HCEC 1CT (cell line): Measurements from ENCODE around the gene PTPRK.
A peak's percentile ranks its signal among the peaks of the same experiment; 100 is the strongest.

Source experiments
- DNase-seq: peaks from one replicate; pipeline ENCODE4 v3.0.0-alpha.2; 2017

Gene PTPRK

DNA sequence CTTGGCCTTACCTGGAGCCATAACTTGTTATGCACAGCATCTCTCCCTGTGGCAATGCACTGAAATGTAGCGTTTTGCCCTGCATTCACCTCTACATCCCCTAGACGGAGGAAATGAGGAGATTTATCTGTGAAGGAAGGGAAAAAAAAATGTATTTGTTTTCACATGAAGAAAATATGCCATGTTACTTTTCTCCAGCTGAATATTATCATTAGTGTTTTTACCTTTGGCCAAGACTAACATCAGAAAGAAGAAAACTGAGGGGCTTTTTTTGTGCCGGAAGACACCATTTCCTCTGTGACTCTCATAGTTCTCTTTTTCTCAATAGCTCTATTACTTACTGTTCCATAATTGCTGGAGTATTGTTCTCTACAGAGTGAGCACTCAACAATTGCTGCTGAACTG lies 280.4 kb downstream of the PTPRK start:
- DNase-seq: no peak

DNA sequence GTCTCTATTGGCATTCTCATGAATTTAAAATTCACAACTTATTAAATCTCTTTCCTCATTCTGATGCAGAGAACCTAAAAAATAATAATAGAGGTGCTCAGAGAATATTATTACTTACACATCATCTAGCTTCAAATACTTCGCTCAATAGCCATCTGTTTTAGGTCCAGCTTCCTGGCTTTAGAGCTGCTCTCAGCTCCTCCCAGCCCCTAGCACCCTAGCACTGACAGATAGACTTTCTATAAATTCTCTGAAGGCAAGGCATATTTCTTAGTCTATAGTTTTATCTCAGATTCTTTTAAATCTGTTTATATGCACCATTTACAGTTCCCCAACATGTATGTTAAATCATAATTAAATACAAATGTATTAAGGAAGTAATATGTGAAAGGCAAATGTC lies 281.3 kb downstream of the PTPRK start:
- DNase-seq: no peak

DNA sequence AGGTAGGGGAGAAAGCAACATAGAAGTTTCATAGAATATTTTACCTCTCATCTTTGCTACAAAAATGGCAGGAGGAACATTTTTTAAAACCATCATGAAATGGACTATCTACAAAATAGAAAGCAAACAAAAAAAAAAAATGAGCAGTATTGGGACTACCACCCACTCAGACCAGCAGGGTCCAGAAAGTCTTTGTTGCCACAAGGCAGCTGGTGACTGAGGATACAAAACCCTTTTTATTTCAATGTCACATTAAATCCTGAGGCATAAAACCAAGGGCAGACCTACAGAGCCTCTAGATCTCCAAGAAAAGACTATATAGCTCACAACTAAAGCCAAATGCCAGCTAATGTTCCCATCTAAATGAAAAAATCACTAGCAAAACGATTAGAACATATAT lies 282.2 kb downstream of the PTPRK start:
- no peak for DNase-seq

- DNase-seq: peak; percentile 20
These were observed 284.8 kb downstream of the PTPRK start for GRCh38 chr6:128235556-128235955.

DNA sequence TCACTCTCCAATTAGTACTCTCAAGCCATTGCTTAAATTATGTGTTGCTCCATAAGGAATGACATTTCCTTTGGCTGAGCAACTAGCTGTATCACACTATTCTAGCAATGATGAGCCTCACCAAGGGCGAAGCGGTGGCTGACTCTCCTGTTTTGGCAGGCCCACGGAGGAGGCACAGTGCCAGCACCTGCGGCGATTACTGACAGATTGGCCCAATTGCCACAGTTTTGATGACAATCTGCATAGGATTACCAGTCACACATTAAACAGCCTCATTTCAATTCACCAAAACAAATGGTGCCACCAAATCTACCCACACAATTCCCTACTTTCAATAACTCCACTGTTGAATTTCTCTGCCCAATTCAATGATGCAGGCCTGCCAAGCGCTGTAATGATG lies 286.9 kb downstream of the PTPRK start:
- DNase-seq: no peak

GRCh38 chr6:128230267-128230989 lies 290.0 kb downstream of the PTPRK start:
- DNase-seq: no peak

DNA sequence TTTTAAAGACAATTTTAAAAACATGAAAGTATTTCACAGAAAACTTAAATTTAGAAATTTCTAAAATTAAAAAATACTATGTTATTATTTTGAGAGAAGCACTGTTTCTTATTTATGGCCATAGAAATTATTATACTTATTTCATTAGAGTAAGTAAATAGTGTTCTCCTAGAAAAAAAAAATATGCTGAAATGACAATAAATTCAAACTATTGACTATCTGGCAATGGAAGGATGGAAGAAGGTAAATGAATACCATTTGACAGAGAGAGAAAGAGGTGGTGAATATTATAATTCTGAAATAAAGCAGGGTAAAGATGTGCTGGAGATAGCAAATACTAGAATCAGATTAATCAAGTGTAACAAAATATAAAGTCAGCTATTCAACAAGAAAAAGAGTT lies 294.8 kb downstream of the PTPRK start:
- DNase-seq: no peak

GRCh38 chr6:128216917-128217316 lies 303.5 kb downstream of the PTPRK start:
- no peak for DNase-seq

- peak; percentile 82 for DNase-seq
These were observed 310.6 kb downstream of the PTPRK start for GRCh38 chr6:128209771-128210170.

DNA sequence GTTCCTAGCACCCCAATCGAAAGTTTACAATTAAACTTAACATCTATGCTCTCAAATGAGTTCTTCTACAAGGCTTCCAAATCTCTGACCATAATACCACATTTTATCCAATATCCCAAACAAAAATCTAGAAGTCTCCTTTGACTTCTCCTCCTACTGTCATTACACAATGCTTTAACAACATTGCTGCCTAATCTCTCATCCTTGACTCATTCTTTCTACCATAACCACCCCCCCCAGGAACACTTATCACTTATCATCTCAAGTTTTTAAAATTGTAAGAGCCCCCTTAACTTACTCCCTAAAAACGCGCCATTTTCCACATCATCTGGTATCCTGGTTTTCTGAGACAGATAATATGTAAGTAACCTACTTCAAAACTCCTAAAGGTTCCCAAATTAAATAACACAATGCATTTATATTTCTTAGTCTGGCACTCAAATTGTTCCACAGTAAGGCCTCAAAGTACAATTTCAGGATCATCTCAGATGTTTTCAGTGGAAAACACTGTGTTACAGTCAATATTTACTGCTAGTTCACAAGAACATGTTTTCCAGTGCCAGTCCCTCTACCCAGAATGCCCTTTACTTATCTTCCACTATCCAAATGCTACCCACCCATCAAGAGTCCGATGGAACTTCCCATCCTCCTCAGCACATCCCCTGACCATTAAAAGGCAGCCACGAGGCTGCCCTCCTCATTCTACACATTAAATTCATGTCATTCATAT lies 311.4 kb downstream of the PTPRK start:
- DNase-seq: peak; percentile 75

- DNase-seq: peak; percentile 38
These were observed 312.3 kb downstream of the PTPRK start for GRCh38 chr6:128208078-128208477.

- no peak for DNase-seq
These were observed 313.6 kb downstream of the PTPRK start for GRCh38 chr6:128206610-128207426.

GRCh38 chr6:128204616-128205015 lies 315.8 kb downstream of the PTPRK start:
- no peak for DNase-seq

DNA sequence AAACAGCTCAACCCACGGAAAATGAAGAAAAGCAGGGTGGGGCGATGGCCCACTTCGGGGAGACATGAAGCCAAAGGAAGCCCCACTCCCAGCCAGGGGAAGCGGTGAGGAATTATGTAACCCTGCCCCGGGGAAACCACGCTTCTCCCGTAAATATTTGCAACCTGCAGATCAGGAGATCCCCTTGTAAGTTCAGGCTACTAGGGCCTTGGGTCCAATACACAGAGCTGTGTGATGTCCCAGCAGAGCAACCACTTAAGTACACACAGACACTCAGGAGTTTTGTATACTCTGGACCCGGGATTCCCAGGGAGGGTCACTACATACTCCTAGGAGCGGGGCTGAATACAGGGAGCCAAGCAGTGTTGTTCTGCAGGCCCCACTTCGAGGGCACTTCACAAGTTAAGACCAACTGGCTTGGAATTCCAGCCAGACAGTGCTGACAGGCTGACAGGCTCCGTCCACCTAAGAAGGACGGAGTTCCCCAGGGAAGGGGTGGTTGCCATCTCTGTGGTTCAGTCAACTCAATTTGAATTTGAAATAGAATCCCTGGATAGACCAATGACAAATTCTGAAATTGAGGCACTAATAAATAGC lies 318.1 kb downstream of the PTPRK start:
- DNase-seq: no peak

GRCh38 chr6:128200789-128201188 lies 319.6 kb downstream of the PTPRK start:
- no peak for DNase-seq

GRCh38 chr6:128199461-128199860 lies 320.9 kb downstream of the PTPRK start:
- DNase-seq: no peak

GRCh38 chr6:128192972-128193371 lies 327.4 kb downstream of the PTPRK start:
- no peak for DNase-seq

GRCh38 chr6:128188678-128189077 lies 331.7 kb downstream of the PTPRK start:
- no peak for DNase-seq

GRCh38 chr6:128186729-128187128 lies 333.7 kb downstream of the PTPRK start:
- peak; percentile 24 for DNase-seq

DNA sequence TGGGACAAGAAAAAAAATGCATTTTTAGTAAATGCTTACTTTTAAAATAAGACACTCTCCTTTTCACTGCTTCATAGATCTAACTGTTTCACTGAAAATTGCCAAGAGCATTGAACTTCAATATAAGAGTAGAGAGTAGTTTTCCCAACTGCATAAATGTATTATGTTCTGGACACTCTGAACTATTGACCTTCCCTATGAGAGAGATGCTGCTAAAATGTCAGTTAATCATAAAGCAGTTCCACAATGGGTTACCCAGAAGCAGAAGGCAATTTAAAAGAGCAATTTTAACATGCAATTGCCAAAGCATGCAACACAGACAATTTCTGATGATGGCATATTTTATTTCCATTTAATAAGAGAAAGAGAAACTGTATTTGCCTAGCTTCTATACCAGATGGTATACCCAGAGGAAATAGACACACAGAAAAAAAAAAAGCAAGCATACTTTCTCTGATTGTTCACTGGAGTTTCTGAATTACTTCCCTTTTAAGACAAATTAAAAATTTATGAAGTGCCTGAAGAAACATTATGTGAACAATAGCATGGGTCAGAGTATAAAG lies 340.4 kb downstream of the PTPRK start:
- no peak for DNase-seq

DNA sequence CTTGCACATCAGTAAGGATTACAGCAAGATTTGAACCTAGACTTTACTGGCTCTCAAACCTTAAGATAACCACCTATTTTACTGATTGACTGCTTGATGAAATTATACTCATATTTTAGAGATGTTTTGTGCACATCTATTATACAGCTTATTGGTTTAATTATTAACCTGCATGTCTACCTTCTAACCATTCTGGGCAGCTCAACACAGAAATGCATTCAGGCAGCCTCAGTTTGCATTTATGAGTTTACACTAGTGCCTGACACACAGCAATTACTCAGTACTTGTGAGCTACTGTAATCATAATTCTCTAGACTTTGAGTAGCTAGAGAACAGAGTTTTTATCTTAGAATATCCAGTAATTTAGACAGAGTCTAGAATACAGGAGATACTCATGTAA lies 345.7 kb downstream of the PTPRK start:
- no peak for DNase-seq

DNA sequence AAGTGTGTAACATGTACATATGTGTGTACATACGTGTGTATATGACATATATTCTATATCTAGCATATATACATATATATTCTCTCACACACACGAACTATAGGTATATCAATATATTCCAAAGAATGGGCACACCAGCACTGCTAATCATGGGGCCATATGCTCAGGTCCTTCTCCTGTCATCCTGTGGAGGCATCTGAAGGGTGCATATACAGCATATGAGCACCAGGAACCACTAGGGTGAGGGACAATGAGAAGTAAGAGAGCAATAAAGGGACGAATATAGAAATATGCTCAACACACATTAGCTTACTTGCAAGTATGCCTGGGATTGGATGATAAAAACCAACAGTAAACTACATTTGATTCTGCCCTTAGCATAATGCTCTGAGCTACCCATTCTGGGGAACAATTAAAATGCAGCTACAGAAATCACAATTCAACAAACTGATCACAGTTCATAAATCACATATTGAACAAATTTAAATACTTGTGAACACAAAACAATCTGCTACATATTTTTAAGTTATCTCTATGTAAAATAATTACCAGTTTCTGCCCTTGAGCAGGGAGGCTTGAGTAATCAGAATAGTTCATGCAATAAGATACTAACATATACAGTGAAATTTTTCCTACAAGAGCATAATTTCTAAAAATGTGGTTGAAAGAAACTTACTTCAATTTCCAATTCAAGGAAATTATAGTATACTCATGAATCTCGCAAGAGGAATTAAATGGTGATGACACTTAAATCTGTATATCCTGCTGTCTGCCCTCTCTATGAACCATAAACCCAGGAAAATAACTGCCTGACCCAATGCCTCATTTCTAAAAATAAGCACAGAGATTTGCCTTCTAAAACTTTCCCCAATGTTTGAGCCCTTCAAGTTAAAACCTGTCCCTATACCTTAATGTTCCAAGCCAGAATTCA lies 347.4 kb downstream of the PTPRK start:
- no peak for DNase-seq
